Type B pancreatic cell (in vitro differentiated cells): ENCODE results near the gene MYCBP. TPM values are rescaled to one million over a fixed set of nuclear protein-coding genes. Genes with fewer than 3 reads are reported as not detected.
"Not testable (repeated sequence)": the region's sequence is repeated elsewhere in the genome, so short reads cannot be mapped to it uniquely, and the experiment has no call there.

Experiments
- DNase-seq: peaks from one replicate; pipeline ENCODE4 v3.0.0; 2021; ENCODE audit warnings: mixed read lengths; ENCODE audit not compliant: unreplicated experiment; ENCODE audit errors: extremely low spot score
- H3K27ac Mint-ChIP-seq: 2 replicates; pipeline ENCODE4 v1.8.0; 2021; ENCODE audit warnings: mild to moderate bottlenecking, mixed read lengths
- H3K27me3 Mint-ChIP-seq: 2 replicates; pipeline ENCODE4 v1.8.0; 2021; ENCODE audit warnings: mixed read lengths
- H3K36me3 Mint-ChIP-seq: 2 replicates; pipeline ENCODE4 v1.8.0; 2021; ENCODE audit warnings: mixed read lengths
- H3K4me1 Mint-ChIP-seq: one replicate; pipeline ENCODE4 v1.8.0; 2021; ENCODE audit warnings: mixed read lengths; ENCODE audit not compliant: unreplicated experiment
- H3K4me3 Mint-ChIP-seq: 2 replicates; pipeline ENCODE4 v1.8.0; 2021; ENCODE audit warnings: mild to moderate bottlenecking, mixed read lengths
- H3K9me3 Mint-ChIP-seq: 2 replicates; pipeline ENCODE4 v1.8.0; 2021; ENCODE audit warnings: mixed read lengths
- CTCF ChIP-seq: fragments of 200-600 bp; sonication (generic); conservative IDR thresholded peaks from 2 replicates; pipeline ENCODE4 v1.5.0; 2021; ENCODE audit warnings: antibody characterized with exemption, mild to moderate bottlenecking
- total RNA-seq: library from RNA; stranded (reverse); gene quantifications from 2 replicates; pipeline ENCODE4 v1.2.1, GENCODE V29; 2021; ENCODE audit warnings: low replicate concordance

Gene MYCBP
- total RNA-seq, 1 donor from 2014 or later, result 20.0 TPM

GRCh38 chr1:38852780-38853179 lies 20.4 kb downstream of the MYCBP start:
- peaks cover 8% of the 10 kb centered on the region for H3K36me3 Mint-ChIP-seq
- peaks cover 4% of the 10 kb centered on the region for H3K4me1 Mint-ChIP-seq

GRCh38 chr1:38848071-38848470 lies 25.1 kb downstream of the MYCBP start:
- H3K4me3 Mint-ChIP-seq, result no peak overlapping the region
- H3K36me3 Mint-ChIP-seq, result peaks cover 30% of the 10 kb centered on the region
- no peaks in the 10 kb centered on the region for H3K9me3 Mint-ChIP-seq
- no peaks in the 10 kb centered on the region for H3K4me1 Mint-ChIP-seq
- H3K27ac Mint-ChIP-seq, result no peak overlapping the region
- DNase-seq, result no peak
- no peaks in the 10 kb centered on the region for H3K27me3 Mint-ChIP-seq
- TF ChIP-seq CTCF, result no peak

More at GRCh38 chr1:38852780-38853179, 20.4 kb downstream of the MYCBP start:
- Mint-ChIP-seq H3K27me3 (no peaks in the 10 kb centered on the region), H3K9me3 (no peaks in the 10 kb centered on the region), H3K4me3 (no peak overlapping the region), H3K27ac (no peak overlapping the region)
- no peak for DNase-seq
- TF ChIP-seq CTCF, result no peak

- Mint-ChIP-seq H3K4me3 (no peak overlapping the region), H3K36me3 (peaks cover 34% of the 10 kb centered on the region), H3K4me1 (no peaks in the 10 kb centered on the region), H3K9me3 (no peaks in the 10 kb centered on the region), H3K27me3 (no peaks in the 10 kb centered on the region), H3K27ac (no peak overlapping the region)
- no peak for TF ChIP-seq CTCF
- DNase-seq, result no peak
Observed at GRCh38 chr1:38846210-38846609, 26.9 kb downstream of the MYCBP start.

- H3K36me3 Mint-ChIP-seq, result peaks cover 29% of the 10 kb centered on the region
Observed at GRCh38 chr1:38845088-38845487, 28.1 kb downstream of the MYCBP start.

GRCh38 chr1:38840281-38840680 lies 32.9 kb downstream of the MYCBP start:
- Mint-ChIP-seq H3K27ac (no peak overlapping the region), H3K36me3 (peaks cover 21% of the 10 kb centered on the region)

More at GRCh38 chr1:38845088-38845487, 28.1 kb downstream of the MYCBP start:
- H3K4me1 Mint-ChIP-seq, DNase-seq, H3K27me3 Mint-ChIP-seq, H3K9me3 Mint-ChIP-seq, H3K27ac Mint-ChIP-seq, H3K4me3 Mint-ChIP-seq: not testable (repeated sequence)

GRCh38 chr1:38839363-38839762 lies 33.8 kb downstream of the MYCBP start:
- Mint-ChIP-seq H3K36me3 (peaks cover 12% of the 10 kb centered on the region), H3K27me3 (no peaks in the 10 kb centered on the region), H3K27ac (no peak overlapping the region), H3K9me3 (no peaks in the 10 kb centered on the region), H3K4me3 (no peak overlapping the region), H3K4me1 (no peaks in the 10 kb centered on the region)
- TF ChIP-seq CTCF, result no peak
- no peak for DNase-seq

More at GRCh38 chr1:38840281-38840680, 32.9 kb downstream of the MYCBP start:
- DNase-seq, result no peak
- no peaks in the 10 kb centered on the region for H3K4me1 Mint-ChIP-seq
- no peak for TF ChIP-seq CTCF
- no peaks in the 10 kb centered on the region for H3K9me3 Mint-ChIP-seq
- no peak overlapping the region for H3K4me3 Mint-ChIP-seq
- H3K27me3 Mint-ChIP-seq, result no peaks in the 10 kb centered on the region

- not testable (repeated sequence) for H3K4me1 Mint-ChIP-seq, H3K36me3 Mint-ChIP-seq, H3K27ac Mint-ChIP-seq, H3K4me3 Mint-ChIP-seq, H3K9me3 Mint-ChIP-seq, DNase-seq
- H3K27me3 Mint-ChIP-seq, result peaks cover 12% of the 10 kb centered on the region
Observed at GRCh38 chr1:38836316-38836715, 36.8 kb downstream of the MYCBP start.
